Measurements from ENCODE around the gene AGPS. TPM values are rescaled to one million over a fixed set of nuclear protein-coding genes. Genes with fewer than 3 reads are reported as not detected.
A peak's percentile ranks its signal among the peaks of the same experiment; 100 is the strongest.

AGPS gene
- polyA plus RNA-seq, 3 donors, result 7.1 to 26.9 (median 16.7) TPM

- H3K27ac ChIP-seq (ENCODE audit: low read depth in 1 of 2, low read length in 2 of 2), result no peak overlapping the region
- TF ChIP-seq, protein P1, sequence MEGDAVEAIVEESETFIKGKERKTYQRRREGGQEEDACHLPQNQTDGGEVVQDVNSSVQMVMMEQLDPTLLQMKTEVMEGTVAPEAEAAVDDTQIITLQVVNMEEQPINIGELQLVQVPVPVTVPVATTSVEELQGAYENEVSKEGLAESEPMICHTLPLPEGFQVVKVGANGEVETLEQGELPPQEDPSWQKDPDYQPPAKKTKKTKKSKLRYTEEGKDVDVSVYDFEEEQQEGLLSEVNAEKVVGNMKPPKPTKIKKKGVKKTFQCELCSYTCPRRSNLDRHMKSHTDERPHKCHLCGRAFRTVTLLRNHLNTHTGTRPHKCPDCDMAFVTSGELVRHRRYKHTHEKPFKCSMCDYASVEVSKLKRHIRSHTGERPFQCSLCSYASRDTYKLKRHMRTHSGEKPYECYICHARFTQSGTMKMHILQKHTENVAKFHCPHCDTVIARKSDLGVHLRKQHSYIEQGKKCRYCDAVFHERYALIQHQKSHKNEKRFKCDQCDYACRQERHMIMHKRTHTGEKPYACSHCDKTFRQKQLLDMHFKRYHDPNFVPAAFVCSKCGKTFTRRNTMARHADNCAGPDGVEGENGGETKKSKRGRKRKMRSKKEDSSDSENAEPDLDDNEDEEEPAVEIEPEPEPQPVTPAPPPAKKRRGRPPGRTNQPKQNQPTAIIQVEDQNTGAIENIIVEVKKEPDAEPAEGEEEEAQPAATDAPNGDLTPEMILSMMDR (IDR thresholded peaks at IDR 0.05), result no peak
- H2AFZ ChIP-seq (ENCODE audit: insufficient read depth, low read depth, low read length, poor library complexity, severe bottlenecking), result no peak overlapping the region
- H3K4me2 ChIP-seq (replicated peaks; ENCODE audit: extremely low read depth, low read length, poor library complexity, severe bottlenecking), result no peak overlapping the region
- peaks cover 6 to 8% of the 10 kb centered on the region in 2 donors for H3K4me1 ChIP-seq (ENCODE audit: control insufficient read depth in 1 of 2, insufficient read depth in 2 of 2, low read length in 2 of 2)
- no peak overlapping the region for H3K27ac Mint-ChIP-seq
- no peak overlapping the region for H3K9ac ChIP-seq (ENCODE audit: insufficient read depth, low read length, poor library complexity, severe bottlenecking)
- H3K4me1 Mint-ChIP-seq, result peaks cover 11% of the 10 kb centered on the region
- DNase-seq, result no peak
- H3K36me3 ChIP-seq (replicated peaks in 1 of 2; ENCODE audit: control insufficient read depth in 1 of 2, insufficient read depth in 2 of 2, low read length in 2 of 2), result peaks cover 23 to 63% of the 10 kb centered on the region in 2 donors
- H4K20me1 ChIP-seq (ENCODE audit: insufficient read depth, low read length), result peaks cover 3% of the 10 kb centered on the region
- no peaks in the 10 kb centered on the region for H3K9me3 ChIP-seq (replicated peaks in 1 of 2; ENCODE audit: control insufficient read depth in 1 of 2, insufficient read depth in 1 of 2, low read length in 2 of 2)
- WGBS (ENCODE audit: insufficient coverage), result no CpG with 5 or more reads among the region's 2 CpGs
- H3K4me3 ChIP-seq (replicated peaks in 1 of 3; ENCODE audit: low read depth in 2 of 3, low read length in 3 of 3), result no peak overlapping the region
- no peaks in the 10 kb centered on the region for H3K27me3 ChIP-seq (ENCODE audit: control insufficient read depth in 2 of 2, insufficient read depth in 2 of 2, low read length in 2 of 2)
- intact Hi-C loops (cut with micrococcal nuclease), result no loop called here
- peaks cover 56 to 62% of the 10 kb centered on the region in 2 donors for H3K36me3 Mint-ChIP-seq
- no peaks in the 10 kb centered on the region for H3K27me3 Mint-ChIP-seq (ENCODE audit: low read depth in 3 of 3)
- H3K4me3 Mint-ChIP-seq, result no peak overlapping the region
- H3K9me3 Mint-ChIP-seq, result peaks cover 0 to 2% (median 0%) of the 10 kb centered on the region in 7 donors
- no peaks in the 10 kb centered on the region for H3K79me2 ChIP-seq (ENCODE audit: insufficient read depth, low read length)
These were observed 55.5 kb downstream of the AGPS start for GRCh38 chr2:177448031-177448430.

DNA sequence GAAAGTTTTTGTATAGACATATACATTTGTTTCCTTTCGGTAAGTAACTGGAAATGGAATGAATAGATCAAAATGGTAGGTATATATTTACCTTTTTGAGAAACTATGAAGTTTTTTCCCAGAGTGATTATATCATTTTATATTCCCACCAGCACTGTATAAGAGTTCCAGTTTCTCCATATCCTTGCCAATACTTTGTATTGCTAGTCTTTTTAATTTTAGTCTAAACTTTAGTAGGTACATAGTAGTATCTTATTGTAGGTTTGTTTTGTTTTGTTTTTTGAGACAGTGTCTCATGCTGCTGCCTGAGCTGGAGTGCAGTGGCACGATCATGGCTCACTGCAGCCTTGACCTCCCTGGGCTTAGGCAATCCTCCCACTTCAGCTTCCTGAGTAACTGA lies 56.6 kb downstream of the AGPS start:
- peaks cover 11% of the 10 kb centered on the region for H3K4me1 Mint-ChIP-seq
- intact Hi-C loops (cut with micrococcal nuclease), result no loop called here

More for the DNA sequence above, 56.6 kb downstream of the AGPS start:
- Histone ChIP-seq H3K9me3 (replicated peaks in 1 of 2; ENCODE audit: control insufficient read depth in 1 of 2, insufficient read depth in 1 of 2, low read length in 2 of 2) (no peaks in the 10 kb centered on the region), H2AFZ (ENCODE audit: insufficient read depth, low read depth, low read length, poor library complexity, severe bottlenecking) (no peak overlapping the region), H3K9ac (ENCODE audit: insufficient read depth, low read length, poor library complexity, severe bottlenecking) (no peak overlapping the region), H3K27me3 (ENCODE audit: control insufficient read depth in 2 of 2, insufficient read depth in 2 of 2, low read length in 2 of 2) (no peaks in the 10 kb centered on the region), H4K20me1 (ENCODE audit: insufficient read depth, low read length) (peaks cover 3% of the 10 kb centered on the region), H3K36me3 (replicated peaks in 1 of 2; ENCODE audit: control insufficient read depth in 1 of 2, insufficient read depth in 2 of 2, low read length in 2 of 2) (peaks cover 27 to 63% of the 10 kb centered on the region in 2 donors), H3K79me2 (ENCODE audit: insufficient read depth, low read length) (no peaks in the 10 kb centered on the region), H3K27ac (ENCODE audit: low read depth in 1 of 2, low read length in 2 of 2) (no peak overlapping the region), H3K4me1 (ENCODE audit: control insufficient read depth in 1 of 2, insufficient read depth in 2 of 2, low read length in 2 of 2) (peaks cover 6 to 8% of the 10 kb centered on the region in 2 donors), H3K4me3 (replicated peaks in 1 of 3; ENCODE audit: low read depth in 2 of 3, low read length in 3 of 3) (no peak overlapping the region), H3K4me2 (replicated peaks; ENCODE audit: extremely low read depth, low read length, poor library complexity, severe bottlenecking) (no peak overlapping the region)
- no peak for DNase-seq
- TF ChIP-seq, protein P1 (IDR thresholded peaks at IDR 0.05), result no peak
- Mint-ChIP-seq H3K4me3 (no peak overlapping the region), H3K36me3 (peaks cover 56 to 66% of the 10 kb centered on the region in 2 donors), H3K27ac (peak overlapping the region in 1 of 7 donors; percentile 48), H3K9me3 (peaks cover 0 to 7% (median 2%) of the 10 kb centered on the region in 7 donors), H3K27me3 (ENCODE audit: low read depth in 3 of 3) (no peaks in the 10 kb centered on the region)
- WGBS (ENCODE audit: insufficient coverage), result no CpG with 5 or more reads among the region's 2 CpGs

Measured in CD14-positive monocyte (primary cell).